Smooth muscle cell of the brain vasculature (primary cell): ENCODE measurements around the gene ARHGAP27.
"Not testable (repeated sequence)": the region's sequence is repeated elsewhere in the genome, so short reads cannot be mapped to it uniquely, and the experiment has no call there.

ENCODE experiments used
- DNase-seq: peaks from one replicate; pipeline ENCODE4 v3.0.0-alpha.2; 2012; ENCODE audit warnings: low read depth, low spot score

Gene ARHGAP27

DNA sequence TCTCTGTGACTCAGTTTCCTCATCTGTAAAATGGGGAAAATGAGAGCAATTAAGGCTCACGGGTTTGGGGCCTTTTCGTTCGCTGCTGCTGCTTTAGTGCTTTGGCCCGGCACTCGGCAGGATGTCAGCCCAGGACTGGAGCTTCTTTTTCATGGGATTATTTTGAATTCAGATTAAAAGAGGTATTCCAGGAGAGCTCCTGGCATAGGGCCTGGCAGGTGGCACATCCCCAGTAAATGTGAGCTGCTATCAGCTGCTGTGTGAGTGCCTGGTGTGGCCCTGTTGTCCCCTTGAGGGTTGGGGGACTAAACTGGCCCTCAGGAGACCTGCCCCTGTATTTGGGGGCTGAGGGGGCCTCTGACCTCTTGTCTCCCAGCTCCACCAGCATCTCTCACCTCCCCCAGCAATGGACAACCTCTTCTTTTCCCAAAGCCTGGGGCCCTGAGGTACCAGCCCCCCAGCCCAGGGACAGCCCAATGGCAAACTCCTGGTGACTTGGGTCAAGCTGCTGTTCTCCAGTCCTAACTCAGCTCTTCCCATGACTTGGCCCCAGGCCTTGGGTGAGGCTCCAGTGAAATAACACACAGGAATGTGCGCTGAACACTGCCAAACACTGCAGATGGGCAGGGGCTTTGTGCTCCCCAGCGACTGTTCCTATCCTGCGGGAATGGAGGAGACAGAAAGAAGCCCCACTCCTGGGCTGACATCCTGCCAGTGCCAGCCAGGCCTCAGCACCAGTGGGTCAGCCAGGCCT is 14.4 kb upstream of the ARHGAP27 start:
- DNase-seq = not testable (repeated sequence)

- DNase-seq = not testable (repeated sequence)
Measured at GRCh38 chr17:45445901-45446743, 13.5 kb upstream of the ARHGAP27 start.

DNA sequence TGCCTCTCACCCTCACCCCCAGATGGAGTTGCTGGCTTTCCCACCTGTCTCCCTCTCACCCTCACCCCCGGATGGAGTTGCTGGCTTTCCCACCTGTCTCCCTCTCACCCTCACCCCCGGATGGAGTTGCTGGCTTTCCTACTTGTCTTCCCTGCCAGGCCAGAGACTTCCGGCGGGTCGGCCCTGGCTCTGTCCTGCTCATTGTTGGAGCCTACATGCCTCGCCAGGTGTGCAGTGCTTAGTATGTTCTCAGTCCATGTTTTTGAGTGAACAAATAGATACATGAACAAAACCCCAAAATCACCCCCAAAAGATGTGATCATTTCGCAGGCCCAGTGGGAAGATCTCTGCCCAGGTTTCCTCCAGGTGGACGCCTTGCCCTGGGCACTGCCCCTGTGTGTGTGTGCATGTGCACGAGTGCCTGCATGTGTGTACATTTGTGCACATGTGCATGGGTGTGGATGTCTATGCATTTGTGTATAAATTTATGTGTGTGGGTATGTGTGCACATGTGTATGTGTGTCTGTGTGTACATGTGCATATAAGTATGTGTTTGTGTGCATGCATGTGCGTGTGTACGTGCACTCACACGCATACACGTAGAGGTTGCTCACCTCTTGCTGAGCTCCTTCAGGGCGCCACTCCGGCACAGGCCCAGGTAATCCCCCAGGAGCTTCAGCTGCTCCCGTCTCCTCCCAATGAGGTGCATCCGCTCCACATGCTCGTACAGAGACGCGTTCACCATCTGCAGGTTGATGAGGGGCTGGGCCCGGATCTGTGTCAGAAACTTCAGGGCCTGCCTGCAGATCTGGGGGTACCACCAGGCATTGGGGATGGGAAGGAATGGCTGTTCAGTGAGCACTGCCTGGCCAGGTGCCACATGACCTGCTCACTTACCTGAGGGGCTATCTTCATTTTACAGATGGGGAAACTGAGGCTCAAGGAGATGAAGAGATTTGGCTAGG is 12.5 kb upstream of the ARHGAP27 start:
- not testable (repeated sequence) for DNase-seq

DNA sequence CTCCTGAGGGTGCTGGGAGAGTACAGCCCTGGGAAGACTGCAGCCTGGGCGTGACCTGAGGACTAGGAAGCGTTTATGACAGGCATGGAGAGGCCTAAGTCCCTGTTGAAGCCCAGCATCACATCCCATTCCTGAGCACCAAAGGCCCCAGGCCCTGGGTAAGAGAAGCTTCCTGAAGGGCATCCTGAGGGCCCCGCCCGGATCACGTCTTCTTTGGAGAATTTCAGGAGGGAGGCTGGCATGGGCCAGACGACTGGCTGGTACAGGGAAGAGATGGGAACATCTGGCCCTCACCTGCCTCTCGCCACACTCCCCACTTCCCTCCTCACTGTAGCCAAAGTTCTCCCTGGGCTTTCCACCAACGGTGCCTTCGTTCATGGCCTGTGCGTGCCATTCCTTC is 11.6 kb upstream of the ARHGAP27 start:
- DNase-seq = not testable (repeated sequence)

- DNase-seq = not testable (repeated sequence)
Measured at GRCh38 chr17:45443371-45444260, 10.9 kb upstream of the ARHGAP27 start.

GRCh38 chr17:45441526-45442310 is 9.0 kb upstream of the ARHGAP27 start:
- no peak for DNase-seq

GRCh38 chr17:45440839-45441515 is 8.3 kb upstream of the ARHGAP27 start:
- not testable (repeated sequence) for DNase-seq

DNA sequence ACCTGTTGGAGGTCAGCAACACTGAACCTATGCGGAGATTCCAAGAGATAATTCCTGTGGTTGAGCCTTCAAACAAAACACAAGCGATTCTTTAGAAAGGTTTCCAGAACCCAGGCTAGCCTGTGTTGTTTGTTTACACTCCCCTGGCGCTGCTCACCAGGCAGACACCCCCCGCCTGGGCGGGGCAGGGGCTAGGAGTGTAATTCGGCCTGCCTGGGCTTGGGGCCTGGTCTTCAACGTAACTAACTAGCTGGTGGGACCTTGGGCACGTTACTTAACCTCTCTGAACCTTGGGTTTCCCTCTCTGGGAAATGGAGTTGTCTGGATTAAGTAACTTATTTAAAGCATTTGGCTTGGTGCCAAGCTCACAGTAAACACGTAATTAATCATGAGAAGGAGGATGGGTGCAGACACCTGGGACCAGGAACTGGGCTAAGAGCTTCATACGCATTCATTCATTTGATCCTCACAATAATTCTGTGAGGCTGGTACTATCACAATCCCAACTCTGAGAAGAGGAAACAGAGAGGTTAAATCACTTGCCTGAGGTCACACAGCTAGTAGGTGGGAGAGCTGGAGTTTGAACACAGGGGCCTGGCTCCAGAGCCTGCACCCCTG is 7.6 kb upstream of the ARHGAP27 start:
- no peak for DNase-seq

DNA sequence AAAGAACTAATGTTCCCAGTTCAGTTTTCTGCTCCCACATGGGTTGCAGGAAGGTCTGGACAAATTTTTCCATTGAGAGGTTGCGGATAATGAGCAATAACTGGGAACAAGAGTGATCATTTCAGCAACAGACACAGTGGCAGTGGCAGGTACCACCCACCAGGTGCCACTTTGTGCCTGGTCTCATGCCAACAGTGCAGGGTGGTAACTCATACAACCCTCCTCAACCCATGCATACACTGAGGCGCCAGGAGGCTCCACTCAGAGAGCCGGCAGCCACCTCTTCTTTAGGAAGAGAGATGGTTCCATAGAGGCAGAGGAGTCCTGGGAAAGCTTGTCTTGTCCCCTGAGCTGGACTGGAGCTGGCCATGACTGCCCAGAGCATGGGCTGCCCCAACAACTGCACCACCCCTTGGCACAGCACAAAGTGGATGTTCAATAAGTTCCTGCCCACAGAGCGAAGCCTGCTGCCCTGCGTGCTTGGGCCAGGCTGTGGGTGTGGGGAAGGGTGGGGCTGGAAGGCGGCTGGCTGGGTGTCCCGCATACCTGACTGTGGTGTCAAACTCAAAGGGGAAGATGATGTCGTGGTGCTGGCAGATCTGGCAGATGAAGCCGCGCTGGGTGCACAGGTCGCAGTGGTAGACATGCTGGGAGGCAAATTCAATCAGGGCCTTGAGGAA is 6.4 kb upstream of the ARHGAP27 start:
- no peak for DNase-seq

GRCh38 chr17:45437465-45438283 is 5.0 kb upstream of the ARHGAP27 start:
- DNase-seq = no peak

DNA sequence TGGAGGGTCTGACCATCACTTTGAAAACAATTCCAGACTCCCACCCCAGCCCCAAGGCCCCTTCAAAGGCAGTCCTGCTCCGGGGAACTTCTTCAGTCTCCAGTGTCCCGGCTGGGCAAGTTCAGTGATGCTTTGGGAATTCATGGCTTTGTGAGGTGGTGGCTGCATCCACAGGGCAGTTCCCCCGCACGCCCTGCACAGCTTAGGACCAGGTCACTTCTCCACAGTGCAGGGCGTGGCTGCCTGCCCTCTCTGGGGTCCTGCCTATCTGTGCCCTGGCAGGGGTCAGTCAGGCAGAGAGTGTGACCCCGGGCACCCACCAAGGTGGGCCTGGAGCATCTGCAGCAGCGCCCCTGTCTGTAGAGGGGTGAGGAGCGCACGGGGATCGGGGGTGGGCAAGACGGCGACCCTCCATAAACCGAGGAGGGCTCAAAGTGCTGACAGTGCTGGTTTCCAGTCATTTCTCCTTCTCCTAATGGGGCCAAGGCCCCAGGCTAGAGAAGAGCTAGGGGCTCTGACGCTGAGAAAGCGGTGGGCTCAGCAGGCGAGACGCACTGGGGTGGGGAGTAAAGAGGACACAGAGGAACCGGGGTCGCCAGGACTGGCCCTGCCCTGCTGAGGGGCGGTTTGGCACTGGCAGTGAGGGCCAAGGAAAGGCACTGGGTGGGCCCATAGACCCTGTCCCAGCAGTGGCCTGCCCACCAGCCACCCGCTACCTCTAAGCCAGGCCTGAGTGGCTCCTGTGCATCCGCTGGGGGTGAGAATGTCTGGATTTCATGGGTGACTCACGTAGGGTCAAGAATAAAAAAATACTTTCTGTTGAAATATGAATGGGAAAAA is 4.2 kb upstream of the ARHGAP27 start:
- DNase-seq = no peak

DNA sequence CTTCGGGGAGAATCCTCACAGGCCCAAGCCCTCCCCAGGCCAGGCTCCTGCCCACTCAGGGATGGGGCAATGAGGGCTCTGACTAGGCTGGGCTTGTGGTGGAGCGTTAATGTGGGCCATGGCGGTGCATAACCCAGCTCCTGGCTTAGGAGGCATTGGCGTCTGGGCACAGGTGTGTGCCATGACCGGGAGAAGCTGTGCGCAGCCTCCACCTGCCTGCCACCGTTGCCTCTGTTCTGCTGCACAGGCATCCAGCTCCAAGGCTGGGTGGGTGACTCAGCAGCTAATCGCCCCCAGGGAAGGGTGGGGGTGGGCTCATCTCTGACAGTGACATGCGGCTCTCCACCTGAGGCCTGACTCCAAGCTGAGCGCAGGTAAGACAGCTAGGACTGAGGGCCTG is 3.5 kb upstream of the ARHGAP27 start:
- DNase-seq = no peak

GRCh38 chr17:45435481-45435880 is 2.8 kb upstream of the ARHGAP27 start:
- DNase-seq = no peak

DNA sequence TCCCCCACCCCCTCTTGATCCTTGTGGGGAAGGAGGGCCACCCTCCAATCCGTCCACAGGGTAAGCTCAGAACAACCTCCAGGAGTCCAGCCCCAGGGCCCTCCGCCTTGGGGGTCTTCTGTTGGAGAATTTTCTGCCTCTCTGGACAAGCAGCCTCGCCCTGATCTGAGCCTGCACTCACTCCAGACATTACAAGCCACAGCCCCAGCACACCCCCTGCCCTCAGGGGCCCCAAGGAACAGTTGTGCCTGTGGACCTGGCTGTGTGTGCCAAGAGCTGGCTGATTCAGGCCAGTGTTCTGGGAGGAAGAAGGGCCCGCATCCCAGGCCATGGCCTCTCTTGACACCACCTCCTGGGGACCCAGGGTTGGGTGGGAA is 477 bp upstream of the ARHGAP27 start:
- no peak for DNase-seq

- DNase-seq = no peak
Measured at GRCh38 chr17:45431531-45432404, 902 bp downstream of the ARHGAP27 start.
